HG03457 (cell line): ENCODE measurements around the gene GPR162.

ENCODE experiments used
- ATAC-seq: cut with Tn5 transposase; IDR thresholded peaks from one replicate; pipeline ENCODE4 v1.9.1; 2021; ENCODE audit warnings: moderate number of reproducible peaks; ENCODE audit not compliant: unreplicated experiment

GPR162 gene

DNA sequence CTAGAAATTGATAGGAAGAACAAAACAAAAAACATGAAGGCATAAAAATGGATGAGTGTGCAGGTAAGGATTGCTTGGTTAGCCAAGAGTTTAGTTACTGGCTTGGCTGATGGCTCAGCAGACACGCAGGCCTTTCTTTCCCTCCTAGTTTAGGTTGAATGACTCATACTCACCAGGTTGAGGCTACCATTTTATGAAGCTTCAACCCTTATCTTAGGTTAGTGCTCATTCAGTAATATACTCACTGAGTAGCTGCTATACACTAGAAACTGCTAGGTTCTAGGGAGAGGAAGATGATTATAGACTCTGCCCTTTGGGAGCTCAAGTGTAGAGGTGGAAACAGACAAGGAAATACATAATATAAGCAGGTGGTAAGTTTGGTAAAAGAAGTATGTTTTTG lies 12.6 kb downstream of the GPR162 start:
- ATAC-seq, result no peak

GRCh38 chr12:6834873-6835272 lies 13.3 kb downstream of the GPR162 start:
- no peak for ATAC-seq

GRCh38 chr12:6836851-6837250 lies 15.2 kb downstream of the GPR162 start:
- ATAC-seq, result no peak

- no peak for ATAC-seq
Measured at GRCh38 chr12:6837370-6838060, 15.9 kb downstream of the GPR162 start.

DNA sequence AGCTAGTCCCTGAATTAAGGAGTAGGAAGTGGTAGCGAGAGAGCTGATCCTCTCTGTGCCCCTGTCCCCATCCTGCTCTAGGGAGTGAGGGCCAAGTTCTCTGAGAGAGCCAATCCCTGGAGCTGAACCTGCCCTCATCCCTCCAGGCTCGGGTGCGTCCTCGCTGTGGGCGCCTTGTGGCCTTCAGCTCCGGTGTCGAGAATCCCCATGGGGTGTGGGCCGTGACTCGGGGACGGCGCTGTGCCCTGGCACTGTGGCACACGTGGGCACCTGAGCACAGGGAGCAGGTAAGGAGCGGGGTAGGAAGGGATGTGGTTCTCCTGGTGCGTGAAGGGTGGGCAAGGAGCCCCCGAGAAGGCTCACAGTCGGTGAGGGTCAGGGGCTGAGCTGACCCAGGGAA lies 17.2 kb downstream of the GPR162 start:
- ATAC-seq, result no peak

DNA sequence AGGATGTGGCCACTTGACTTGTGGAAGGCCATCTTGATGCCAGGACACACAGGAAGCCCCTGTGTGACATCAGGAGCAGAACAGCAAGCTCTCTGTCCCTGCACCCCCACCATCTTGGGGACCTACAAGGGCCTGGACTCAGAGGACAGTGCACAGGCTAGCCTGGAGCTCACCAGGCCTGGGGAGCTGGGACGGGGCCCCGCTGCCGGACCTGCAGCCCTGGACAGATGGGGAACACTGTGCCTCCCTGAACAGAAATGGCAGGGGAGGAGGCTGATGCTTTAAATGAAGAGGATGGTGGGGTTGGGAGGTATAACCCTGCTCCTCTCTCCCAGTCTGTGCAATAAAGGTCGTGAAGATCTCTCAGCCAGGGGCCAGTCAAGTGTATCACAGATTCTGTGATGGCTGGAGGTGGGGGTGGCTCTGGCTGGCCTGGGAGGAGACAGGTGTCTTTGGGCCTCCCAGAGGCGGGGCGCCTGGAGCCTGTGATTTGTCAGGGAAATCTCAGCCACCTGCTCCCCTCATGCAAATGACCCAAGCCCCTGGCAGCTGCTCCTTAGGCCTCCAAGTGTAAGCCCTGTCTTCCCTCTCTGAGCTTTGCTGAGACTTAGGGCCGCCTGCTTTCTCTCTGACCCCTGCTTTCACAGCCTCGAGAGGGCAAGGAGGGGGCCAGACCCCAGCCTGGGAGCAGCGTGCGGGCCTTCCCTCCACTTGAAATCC lies 18.0 kb downstream of the GPR162 start:
- no peak for ATAC-seq

DNA sequence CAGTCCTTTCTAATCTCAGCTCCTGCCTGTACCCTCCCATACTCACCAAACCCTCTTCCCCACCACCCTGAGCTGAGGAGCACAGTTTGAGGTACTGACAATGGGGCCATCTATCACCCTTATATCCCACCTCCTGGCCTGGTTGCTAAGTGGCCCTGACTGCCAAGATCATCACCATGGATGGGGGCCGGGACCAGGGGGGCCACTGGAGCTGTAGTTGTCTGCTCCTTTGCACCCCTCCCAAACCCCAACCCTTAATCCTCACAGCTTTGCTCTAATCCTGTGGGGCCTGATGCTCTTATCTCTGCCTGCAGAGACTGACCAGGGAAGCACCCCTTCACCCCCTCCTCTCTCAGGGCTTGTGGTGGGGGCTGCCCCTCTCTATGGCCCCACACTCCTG lies 18.7 kb downstream of the GPR162 start:
- no peak for ATAC-seq

DNA sequence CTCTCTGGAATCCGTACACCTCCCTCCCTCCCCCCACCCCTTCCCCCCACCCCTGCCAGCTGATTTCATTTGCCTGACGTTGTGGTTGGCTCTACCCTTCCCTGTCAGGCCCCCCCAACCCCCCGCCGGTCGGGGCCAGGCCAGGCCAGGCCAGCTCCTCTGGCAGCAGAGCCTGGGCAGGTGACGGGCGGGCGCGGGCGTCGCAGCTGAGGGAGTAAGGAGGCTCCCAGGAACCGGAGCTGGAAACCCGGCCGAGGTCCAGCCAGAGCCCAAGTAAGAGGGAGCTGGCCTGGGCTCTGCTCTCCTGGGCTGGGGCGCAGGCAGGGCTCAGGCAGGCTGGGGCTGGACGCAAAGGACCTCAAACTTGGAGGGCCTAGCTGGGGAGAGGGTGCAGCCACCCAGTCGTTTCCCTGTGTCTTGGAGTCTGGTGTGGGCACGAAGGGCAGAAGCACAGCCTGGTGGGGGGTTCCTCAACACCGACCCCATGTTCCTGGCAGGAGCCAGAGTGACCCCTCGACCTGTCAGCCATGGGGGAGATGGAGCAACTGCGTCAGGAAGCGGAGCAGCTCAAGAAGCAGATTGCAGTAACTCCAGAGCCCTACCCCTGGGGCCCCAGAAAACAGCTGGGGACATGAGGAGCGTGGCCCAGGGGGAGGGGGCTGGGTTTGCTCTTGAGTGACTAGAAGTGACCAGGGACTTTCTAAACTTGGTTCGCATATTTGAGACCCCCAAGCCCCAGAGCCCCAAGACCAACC lies 19.3 kb downstream of the GPR162 start, which contains the start of gene GNB3:
Gene GNB3, plus strand, starts transcription at position 165 of the 755 bp plus-strand sequence. Its CDS starts 363 bp downstream, at position 528.
- no peak for ATAC-seq

- ATAC-seq, result no peak
Measured at GRCh38 chr12:6842075-6842474, 20.5 kb downstream of the GPR162 start.

DNA sequence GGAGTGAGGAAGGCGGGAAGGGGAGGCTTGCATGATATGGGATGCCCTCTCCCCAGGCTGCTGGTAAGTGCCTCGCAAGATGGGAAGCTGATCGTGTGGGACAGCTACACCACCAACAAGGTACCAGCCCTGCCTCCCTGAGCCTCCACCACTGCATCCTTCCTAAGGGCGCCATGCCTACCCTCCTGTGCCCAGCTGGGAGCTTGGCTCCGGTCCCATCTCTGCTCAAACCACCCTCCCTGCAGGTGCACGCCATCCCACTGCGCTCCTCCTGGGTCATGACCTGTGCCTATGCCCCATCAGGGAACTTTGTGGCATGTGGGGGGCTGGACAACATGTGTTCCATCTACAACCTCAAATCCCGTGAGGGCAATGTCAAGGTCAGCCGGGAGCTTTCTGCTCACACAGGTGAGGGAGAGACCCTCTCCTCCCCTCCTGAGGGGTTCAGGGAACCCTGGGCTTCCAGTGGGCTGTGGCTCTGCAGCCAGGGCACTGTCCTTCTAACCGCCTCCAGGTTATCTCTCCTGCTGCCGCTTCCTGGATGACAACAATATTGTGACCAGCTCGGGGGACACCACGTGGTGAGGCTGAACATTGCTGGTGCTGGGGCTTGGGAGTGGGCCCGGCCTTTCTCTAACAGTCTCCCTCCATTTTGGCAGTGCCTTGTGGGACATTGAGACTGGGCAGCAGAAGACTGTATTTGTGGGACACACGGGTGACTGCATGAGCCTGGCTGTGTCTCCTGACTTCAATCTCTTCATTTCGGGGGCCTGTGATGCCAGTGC lies 21.7 kb downstream of the GPR162 start:
- ATAC-seq, result no peak

DNA sequence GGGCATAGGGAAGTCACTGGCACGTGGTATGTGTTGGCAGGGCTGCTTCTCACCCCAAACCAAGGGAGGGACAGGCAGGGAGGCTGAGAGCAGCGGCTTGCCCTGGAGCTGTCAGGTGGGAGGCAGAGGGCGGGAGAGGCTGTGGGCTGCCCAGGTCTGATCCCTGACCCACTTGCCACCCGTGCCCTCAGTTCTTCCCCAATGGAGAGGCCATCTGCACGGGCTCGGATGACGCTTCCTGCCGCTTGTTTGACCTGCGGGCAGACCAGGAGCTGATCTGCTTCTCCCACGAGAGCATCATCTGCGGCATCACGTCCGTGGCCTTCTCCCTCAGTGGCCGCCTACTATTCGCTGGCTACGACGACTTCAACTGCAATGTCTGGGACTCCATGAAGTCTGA lies 23.8 kb downstream of the GPR162 start:
- no peak for ATAC-seq

DNA sequence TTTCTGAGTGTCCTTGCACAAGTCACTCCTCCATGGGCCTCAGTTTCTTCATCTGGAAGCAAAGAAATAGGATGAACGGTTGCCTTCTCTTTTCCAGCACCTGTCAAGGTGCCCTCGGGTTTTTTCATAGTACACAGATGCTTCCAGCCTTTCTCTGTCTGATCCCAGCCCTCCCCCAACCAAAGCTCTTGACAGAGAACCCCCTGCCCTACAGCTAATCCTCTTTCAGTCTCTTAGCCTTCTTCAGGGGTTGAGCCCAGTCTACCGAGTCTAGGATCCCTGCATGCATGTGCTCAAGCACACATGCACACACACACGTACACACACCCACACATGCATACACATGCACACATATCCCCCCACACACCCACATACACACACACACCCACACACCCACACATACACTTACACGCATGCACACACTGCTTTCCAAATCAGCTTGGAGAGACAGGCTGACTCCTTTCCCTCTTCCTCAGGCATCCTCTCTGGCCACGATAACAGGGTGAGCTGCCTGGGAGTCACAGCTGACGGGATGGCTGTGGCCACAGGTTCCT lies 24.8 kb downstream of the GPR162 start:
- ATAC-seq, result no peak

- no peak for ATAC-seq
Measured at GRCh38 chr12:6847676-6848075, 26.1 kb downstream of the GPR162 start.

GRCh38 chr12:6849427-6849826 lies 27.8 kb downstream of the GPR162 start:
- ATAC-seq, result no peak

GRCh38 chr12:6849976-6850560 lies 28.4 kb downstream of the GPR162 start:
- ATAC-seq, result no peak

DNA sequence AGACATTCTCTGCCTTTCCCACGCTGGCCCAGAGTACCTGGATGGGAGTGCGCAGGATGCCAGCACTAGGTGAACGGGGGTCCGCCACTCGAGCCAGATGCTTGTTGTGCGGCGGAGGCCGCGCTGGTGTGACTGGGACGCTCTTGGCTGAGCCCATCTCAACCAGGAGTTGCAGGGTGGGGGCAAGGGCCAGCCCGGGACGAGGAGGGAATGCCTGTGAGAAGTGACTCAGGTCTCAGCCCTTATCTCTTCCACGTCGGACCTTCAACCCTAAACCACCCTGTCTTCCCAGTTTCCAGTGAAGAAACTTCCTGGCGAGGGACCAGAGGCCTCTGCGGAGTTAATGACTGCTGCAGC lies 29.2 kb downstream of the GPR162 start:
- no peak for ATAC-seq

DNA sequence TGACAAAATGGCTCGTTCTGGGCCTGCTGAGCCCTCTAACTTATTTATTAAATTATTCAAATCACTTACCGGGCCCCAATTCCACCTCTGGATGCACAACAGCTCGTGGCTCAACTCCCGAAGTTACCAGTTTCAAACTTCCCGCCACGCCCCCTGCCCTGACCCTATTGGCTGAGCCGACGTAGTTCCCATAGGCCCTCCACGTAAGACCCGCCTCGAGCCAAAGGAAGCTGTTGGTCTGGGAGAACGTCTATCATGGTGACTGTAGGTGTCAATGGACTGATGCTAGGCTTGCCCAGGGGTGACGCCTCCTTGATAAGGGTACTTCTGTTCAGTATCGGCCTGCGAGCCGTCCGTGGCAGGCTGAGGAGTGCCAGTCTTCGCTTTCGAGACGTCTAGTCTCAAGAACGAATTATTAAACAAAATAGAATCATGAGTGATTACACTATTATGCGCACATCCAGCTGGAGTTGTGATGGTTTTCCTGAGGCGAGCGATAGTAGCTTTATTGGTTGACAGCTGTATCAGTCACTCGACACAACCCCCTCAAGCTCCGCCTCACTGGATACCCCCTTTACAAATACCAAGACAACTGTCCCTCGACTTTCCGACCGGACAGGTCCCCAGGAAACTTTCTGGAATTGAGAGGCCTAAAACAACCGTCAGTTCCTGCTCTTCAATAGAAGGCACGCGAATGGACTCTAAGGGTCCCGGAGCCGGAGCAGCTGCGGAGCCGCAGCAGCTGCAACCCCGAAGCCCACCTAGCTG lies 29.7 kb downstream of the GPR162 start, which contains the start of gene CDCA3:
Gene CDCA3, minus strand, starts transcription at position 134 of the 768 bp plus-strand sequence. CDS start 334 bp downstream, outside the sequence.
- ATAC-seq, result peak; percentile 29

DNA sequence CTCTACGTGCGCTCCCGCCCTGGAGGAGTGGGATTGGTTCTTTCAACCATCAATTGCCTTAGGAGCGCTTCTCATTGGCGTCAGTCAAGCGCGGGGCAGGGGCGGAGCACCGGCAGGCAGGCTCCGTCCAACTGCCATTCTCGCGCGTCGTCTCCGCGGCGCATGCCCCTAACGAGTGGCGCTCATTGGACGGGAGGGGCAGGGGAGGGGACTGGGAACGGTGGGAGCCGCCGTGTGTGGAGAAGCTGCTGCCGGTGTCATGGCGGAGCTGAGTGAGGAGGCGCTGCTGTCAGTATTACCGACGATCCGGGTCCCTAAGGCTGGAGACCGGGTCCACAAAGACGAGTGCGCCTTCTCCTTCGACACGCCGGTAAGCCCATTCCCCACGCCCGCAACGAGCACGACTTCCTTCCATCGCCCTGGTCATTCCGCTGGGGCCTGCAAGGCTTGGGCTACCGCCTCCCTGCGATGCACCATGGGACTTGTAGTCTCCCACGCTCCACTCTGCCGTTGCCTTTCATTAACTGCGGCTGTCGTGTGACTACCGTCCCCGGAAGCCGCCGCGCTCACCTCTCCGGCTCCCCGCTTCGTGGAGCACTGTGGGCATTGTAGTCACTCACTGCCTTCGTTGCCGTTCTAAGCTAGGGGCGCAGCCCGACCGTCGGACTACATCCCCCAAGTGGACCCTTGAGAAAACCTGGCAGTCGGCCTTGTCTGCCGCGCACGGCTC lies 30.5 kb downstream of the GPR162 start, which contains the start of gene USP5:
Gene USP5, plus strand, starts transcription at position 230 of the 730 bp plus-strand sequence. Its CDS starts 30 bp downstream, at position 260.
- ATAC-seq, result peak; percentile 61
